ENCODE data around the gene BPIFB3.
A peak's percentile ranks its signal among the peaks of the same experiment; 100 is the strongest.

The BPIFB3 gene, protein sequence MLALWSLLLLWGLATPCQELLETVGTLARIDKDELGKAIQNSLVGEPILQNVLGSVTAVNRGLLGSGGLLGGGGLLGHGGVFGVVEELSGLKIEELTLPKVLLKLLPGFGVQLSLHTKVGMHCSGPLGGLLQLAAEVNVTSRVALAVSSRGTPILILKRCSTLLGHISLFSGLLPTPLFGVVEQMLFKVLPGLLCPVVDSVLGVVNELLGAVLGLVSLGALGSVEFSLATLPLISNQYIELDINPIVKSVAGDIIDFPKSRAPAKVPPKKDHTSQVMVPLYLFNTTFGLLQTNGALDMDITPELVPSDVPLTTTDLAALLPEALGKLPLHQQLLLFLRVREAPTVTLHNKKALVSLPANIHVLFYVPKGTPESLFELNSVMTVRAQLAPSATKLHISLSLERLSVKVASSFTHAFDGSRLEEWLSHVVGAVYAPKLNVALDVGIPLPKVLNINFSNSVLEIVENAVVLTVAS

DNA sequence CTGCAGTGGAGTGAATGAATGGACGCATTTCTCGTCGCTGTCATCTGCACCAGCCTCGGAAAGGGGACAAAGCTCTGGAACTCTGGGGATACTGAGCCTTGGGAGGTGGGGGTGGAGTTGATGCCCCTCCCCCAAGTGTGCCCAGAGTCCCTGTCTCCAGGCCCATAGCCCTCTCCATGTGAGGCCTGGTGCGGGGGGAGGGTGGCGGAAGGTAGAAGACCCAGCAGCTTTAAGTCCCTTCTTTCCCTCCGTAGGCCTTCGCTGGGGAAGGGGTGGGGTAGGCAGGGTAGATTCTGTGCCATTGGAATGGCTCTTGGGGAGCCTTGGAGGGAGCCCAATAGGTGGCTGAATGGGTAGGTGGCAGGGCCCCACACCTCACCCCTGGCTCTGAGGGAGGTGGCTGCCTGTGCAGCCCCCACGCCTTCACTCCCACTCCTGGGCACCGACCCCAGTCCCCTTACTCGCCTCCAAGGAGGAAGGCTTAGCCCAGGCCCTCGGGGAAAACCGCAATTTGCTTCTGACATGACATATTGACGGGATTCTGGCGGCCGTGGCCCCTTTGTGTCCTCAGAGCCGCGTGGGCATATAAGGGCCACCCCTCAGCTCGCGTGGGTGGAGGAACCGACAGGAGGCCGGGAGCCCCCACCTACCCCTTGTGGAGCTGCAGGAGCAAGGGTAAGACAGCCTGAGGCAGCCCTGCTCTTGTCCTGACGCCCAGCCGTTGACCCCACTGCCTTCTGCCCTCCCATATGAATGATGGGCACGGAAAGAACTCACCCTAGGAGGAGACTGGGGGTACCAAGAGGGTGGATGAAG, at the start of gene BPIFB3:
Gene BPIFB3 (plus strand): TSS at position 613 of the 816 bp plus-strand sequence. CDS start 1,533 bp downstream, outside the sequence.
- no peak for DNase-seq

DNA sequence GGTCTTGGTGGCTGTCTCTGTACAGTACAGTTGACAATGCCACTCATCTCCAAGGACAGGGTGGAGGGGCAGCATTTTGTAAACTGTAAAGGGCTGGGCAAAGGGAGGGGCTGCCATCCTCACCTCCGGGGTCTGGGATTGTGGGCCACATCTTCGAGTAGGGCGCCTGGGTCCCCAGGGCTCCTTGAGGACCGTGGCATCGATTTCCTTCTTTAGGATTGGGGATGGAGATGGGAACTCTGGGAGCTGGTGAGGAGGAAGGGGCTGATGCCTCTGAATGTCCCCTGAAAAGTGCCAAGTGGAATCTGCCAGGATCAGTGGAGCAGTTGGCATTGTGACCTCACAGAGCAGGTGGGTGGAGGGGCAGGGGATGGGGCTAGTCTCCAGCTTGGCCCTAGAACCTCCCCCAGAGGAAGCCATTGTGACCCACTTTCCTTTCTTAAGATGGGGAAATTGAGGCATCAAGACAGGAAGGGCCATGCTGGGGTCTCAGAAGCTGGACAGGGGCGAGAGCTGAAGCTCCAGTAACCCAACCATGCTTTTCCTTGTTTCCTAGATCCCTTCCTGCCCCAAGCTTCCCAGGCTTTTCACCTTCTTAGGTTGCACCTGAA, 49.5 kb upstream of the BPIFB3 start, which contains the start of gene SUN5:
Gene SUN5 (minus strand): TSS at position 293 of the 611 bp plus-strand sequence. CDS start 93 bp downstream, at position 200.
- DNase-seq, result no peak

DNA sequence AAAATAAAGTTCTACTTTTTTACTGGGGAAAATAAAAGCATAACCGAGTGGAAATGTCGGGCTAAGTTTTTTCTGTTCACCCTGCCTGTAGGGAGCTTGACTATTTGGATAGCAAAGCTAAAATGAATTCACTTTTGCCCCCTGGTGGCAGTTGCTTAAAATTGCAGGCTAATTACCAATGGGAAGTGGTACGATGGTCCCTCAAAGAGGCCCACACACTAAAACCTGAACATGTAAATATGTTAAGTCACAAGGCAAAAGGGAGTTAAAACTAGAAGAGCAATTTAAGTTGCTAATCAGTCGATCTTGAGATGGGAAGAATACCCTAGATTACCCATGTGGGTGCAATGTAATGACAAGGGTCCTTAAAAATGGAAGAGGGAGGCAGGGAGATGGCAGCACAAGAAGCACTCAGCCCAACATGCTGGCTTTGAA, 48.6 kb upstream of the BPIFB3 start:
- no peak for DNase-seq

DNA sequence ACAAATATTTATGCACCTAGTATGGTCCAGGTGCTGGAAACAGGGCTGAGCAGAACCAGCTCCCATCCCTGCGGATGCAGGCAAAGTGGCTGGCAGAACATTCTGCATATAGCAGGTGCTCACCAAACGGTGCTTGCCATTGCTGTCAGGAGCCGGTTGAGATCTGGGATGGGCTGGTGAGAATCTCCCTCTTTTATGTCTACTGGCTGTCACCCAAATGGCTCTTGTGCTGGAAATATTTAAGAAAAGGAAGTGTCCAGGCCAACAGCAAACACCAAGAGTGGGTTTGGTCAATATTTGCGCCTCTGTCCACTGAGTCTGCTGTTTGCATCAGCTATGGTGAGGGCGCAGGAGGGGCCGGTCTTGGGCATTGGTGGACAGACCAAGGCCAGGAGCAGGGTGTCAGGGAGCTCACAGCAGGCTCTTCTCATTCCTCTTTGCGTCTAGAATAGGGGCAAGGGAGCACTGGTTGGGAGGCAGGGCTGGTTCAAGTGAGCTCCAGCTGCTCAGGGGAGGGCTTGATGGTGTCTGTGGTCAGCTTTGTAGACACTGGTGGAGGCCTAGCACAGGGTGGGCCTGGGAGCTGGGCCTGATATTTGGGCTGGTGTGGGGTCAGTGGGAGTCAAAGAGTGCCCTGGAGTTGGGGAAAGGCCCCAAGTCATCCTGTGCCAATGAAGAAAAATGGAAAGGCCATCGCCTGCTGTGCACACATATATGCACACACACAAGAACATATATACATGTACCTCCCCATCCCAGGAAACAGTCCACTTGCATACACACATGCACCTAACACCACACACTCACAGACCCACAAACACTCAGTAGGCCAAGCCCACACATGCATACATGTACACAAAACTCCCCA, 47.6 kb upstream of the BPIFB3 start:
- no peak for DNase-seq

DNA sequence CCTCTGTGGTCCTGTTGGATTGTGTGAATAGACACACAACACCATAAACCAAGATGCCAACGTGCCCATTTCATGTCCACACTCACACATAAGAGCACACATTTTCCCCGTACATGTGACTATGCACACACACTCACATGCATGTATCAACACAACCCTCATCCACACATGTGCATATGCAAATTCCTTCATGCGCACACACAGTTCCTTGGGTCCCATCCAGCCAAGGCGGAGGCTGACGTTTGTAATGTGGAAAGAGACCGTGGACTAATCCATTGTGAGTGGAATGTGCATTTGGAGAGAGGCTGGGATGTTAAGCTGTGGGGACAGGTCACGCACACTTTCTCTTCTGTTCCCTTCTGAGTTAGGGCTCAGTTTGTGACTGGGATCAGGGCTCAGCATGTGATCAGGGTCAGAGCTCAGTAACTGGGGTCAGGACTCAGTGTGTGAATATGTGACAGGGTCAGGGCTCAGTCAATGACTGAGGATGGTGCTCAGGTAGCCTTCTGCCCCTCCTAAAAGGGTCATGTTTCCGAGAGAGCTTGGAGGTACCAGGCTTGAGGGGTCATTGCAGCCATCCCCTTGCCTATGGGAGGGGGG, 46.8 kb upstream of the BPIFB3 start:
- no peak for DNase-seq

DNA sequence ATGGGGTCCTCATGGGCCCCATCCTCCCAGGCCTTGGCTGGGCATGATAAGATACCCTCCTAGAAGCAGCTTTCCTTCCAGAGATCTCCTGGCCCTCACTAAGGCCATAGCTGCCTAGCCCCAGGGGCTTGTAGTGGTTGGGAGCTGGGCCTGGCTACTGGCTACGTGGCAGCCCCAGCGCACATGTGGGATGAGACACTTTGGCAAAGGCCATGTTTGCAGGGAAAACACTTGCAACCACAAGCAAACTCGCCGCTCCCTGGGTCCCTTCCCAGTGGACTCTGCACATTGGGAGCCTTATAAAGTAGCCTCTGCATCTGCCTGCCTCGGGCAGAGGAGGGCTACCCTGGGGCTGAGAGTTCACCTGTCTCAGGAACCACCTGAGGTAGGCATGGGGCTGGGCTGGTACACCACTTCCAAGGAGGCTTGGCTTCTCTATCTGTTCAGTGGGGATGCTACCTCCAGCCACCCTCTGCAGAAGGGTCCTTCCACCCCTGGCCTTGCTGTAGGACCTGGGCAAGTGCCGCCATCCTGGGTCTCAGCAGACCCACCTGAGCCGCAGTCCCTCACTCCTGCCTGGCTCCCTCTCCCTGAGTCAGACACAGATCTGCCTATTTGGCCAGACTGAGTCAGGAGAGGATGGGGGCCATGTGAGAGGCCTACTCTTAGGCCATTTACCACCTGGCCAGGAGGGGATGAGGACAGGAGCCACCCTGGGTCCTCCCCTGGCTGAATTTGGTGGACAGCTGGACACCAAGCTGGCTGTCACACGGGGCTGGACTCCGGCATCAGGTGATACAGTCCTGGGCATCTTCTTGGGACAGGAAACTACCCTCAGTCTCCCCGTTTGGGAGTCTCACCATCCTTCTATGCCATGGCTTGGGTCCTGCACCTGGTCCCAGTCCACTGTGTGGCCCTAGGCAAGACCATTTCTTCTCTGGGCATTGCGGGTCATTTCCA, 46.0 kb upstream of the BPIFB3 start, which contains the start of gene BPIFB2:
Gene BPIFB2 (plus strand): TSS at position 329 of the 960 bp plus-strand sequence. CDS start 871 bp downstream, outside the sequence.
- no peak for DNase-seq

DNA sequence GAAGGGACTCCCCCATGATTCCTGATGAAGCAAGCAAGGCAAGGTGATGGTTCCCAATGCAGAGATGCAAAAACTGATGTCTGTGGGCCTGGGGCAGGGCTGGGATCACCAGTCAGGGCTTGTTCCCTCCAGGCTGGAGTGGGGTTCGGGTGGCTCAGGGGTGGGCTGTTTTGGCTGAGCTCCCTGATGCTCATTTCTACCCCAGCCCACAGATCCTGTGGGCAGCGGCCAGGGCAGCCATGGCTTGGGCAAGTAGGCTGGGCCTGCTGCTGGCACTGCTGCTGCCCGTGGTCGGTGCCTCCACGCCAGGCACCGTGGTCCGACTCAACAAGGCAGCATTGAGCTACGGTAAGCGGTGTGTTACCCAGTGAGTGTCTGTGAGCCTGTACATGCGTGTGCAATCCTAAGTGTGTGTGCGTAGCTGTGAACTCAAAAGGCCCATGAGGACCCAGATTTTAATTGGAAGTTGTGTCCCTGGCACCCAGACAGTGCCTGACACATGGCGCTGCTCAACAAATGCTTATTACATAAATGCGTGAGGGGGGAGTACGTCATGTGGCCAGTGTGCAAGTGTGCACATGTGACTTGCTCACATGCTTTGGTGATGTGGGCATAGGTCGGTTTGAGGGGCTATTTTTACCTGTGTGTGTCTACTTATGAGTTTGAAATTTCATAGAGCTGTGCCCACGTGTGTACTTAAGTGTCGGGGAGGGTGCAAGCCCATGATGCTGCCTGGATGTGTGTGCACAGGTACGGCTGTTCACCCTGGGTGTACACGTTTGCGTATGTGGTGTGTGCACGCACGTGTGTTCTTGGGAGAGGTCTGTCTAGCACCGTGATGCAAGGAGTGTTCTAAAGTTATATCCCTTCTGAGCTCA, 45.1 kb upstream of the BPIFB3 start:
- DNase-seq, result no peak

DNA sequence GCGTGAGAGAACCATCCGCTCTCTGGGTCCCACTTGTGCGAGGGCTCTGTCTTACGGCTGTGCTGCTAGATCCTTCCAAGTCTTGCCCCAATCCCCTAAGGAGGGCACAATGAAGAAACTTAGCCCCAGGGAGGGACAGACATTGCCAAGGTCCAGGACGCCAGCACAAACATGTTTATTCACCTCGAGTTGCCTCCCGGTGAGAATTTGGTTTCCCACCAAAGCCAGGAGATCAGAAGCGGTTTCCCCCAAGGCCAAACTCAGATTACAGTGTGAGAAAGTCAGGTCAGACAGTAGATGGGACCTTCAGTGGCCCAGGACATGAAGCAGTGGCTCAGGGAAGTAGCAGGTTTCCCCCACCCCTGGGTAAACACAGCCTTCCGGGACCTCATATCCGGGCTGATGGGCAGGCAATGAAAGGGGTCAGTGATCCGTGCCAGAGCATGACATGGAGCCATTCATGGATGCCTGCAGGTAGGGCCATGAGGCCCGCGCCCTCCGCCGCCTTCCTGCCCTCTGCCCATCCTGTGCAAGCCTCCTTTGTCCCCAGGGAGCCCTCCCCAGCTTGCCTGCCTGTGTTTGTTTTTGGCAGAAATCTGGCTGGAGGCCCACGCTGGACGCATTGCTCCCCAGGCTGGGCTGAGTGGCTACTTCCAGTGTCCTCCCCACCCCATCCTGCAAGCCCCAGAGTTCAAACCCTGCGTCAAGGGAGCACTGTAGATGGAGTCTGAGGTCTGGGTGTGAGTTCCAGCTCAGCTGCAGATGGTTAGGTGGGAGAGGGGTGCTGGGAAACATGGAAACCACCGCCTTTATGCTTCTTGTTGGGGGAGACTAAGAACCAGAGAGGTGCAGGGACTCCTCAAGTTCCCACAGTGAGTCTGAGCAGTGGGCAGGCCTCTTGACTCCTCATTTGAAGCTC, 44.2 kb upstream of the BPIFB3 start:
- peak in 1 of 56 donors; percentile 17 for DNase-seq

DNA sequence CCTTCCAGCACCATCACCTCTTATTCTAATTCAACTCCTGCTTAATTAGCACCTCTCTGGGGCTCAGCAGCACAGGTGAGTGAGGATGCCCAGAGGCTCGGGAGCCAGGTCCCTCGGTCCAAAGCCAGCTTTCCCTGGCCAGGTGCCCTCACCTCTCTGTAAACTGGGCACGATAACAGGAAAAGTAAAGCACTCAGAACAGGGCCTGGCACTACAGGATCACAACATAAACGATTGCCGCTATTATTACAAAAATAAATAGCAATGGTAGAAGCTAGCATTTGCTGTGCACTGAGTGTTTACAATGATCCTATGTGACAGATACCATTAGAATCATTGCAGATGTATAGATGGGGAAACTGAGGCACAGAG, 43.6 kb upstream of the BPIFB3 start:
- DNase-seq, result no peak

DNA sequence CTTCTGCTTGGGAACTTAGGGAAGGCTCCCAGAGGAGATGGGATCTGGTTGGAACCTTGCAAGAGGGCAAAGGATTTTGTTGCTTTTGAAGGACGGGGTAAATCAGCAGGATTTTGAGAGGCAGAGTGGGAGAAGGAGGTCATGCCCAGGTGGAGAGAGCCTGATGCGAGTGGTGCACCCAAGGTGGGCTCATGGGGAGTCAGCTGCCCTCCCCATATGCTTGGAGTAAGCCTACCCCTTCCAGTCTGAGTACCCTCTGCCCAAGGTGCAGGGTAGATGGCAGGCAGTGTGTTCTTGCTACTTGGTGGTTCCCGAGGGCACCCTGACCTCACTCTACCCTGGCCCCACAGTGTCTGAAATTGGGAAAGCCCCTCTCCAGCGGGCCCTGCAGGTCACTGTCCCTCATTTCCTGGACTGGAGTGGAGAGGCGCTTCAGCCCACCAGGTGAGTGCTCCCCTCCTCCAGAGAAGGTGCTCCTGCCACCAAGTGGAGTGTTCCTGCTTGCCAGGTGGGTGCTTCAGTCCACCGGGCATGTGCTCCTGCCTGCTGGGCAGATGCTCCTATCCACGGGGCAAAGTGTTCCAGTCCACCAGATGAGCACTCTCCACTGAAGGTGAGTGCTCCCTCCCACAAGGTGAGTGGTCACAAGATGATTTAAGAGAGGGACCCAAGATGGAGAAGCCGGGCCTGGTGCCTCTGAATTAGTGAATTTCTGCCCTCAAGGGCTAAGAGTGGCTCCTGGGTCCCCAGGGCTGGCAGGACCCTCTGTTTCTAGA, 42.8 kb upstream of the BPIFB3 start:
- DNase-seq, result no peak

DNA sequence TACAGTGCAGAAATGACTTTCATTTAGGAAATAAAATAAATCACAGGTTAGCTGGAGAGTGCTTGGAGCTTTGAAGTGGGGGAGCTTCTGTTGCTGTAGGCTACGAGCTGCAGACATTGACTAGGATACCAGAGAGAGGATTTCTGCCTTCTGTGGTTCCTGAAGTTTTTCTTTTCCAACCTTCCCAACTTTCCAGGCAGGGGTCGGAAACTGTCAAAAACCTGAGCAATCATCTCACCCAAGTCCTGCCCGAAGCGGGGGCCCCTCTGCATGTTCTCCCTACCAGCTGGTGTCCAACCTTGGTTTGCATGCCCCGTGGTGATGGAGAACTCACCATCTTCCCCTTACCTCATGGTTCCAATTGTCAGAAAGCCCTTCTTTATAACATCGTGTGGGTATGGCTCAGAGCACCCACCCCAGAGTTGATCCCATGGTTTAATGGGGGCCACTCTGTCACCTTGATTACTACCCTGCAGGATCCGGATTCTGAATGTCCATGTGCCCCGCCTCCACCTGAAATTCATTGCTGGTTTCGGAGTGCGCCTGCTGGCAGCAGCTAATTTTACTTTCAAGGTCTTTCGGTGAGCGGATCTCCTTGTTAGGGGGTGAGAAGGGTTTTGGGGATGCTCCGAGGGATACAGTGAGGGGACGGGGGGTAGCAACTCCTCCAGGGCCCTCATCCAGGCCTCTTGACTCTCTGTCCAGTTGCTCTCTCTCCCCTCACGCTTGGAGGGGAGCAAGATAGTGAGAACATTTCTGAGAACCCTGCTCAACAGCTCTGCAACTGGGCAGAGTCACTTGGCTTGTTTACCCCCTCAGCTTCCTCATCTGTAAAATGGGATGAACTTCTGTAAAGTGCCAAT, 41.1 kb upstream of the BPIFB3 start:
- no peak for DNase-seq

DNA sequence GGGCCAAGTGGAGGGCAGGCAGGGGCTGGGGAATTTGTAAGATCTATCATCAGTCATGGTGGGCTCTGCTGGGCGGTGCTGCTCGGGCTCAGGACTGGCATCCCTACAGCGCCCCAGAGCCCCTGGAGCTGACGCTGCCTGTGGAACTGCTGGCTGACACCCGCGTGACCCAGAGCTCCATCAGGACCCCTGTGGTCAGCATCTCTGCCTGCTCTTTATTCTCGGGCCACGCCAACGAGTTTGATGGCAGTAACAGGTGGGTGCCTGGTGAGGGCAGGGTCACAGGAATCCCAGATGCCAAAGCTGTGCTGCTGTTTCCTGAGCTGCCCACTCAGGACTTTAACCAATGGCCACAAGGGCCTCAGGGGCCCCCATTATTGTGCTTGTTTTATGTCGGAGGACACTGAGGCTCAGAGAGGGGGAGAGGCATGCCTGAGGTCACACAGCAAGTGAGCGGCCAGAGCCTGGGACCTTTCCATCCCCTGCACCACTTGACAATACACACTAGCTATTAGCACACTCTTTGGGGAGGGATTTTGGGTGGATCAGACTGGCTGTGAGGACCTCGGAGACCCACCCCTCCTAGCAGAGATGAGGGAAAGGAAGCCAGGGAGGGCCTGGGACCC, 39.9 kb upstream of the BPIFB3 start:
- DNase-seq, result no peak

DNA sequence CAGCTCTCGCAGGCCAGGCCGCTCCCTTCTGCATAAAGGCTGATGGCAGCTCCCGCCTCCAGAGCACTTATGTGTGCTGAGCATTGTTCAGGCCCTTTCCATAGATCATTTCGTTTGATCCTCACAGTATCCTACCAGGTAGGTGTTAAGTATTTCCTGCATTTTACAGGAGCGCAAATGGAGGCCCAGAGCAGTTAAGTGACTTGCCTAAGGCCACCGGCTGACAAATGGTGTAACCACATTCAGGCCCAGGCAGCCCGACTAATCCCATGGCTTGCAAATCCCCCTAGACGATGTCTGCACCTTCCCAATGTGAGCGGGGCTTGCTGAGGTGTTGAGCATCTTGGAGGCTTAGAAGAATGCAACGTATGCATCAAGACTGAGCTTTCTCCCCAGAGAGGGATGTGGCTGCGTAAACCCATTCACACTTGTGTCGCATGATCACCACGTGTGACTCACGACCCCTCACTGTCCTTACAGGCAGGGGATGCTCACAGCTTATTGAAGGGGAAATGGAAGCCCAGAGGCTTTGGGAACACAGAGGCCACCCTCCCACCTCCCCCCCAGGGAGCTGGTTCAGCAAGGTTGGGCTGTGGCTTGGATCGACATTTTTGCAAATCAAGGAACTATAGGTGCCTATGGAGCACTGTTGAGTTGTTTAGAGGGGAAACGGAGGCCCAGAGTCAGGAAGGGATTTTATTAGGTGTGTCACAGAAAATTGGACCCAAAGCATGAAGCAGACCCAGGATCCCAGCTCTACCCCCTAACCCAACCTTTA, 39.2 kb upstream of the BPIFB3 start:
- no peak for DNase-seq

DNA sequence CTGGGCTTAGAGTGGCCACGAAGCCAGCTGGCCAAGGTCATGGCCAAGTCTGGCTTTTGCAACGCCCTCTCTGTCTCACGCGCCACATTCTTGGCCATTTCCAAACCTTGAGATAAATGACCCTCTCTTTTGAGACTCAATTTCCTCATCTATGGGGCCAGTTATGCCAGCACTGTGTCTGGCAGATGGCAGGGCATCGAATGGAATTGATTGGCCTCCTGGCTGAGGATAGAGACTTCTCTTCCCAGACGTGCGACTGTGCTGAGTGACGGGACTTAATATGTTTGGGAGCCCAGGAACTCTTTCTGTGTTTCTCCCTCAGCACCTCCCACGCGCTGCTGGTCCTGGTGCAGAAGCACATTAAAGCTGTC, 38.6 kb upstream of the BPIFB3 start:
- no peak for DNase-seq
